Osteoblast (primary cell): ENCODE results near the gene CYSLTR1. TPM values are rescaled to one million over a fixed set of nuclear protein-coding genes. Genes with fewer than 3 reads are reported as not detected.

Source experiments
- DNase-seq: peaks from one replicate; pipeline ENCODE4 v3.0.0; 2011; ENCODE audit warnings: low spot score, mixed read lengths; ENCODE audit not compliant: insufficient read length; ENCODE audit errors: missing footprints
- H2AFZ ChIP-seq: 2 replicates; pipeline ENCODE4 v1.6.0; 2011; ENCODE audit warnings: mild to moderate bottlenecking, low read length
- H3K27ac ChIP-seq: 2 replicates; pipeline ENCODE4 v1.5.1; 2011; ENCODE audit warnings: mild to moderate bottlenecking, low read depth, low read length, moderate library complexity
- H3K27me3 ChIP-seq: 2 replicates; pipeline ENCODE4 v1.6.0; 2012; ENCODE audit warnings: mild to moderate bottlenecking, control low read depth, inconsistent platforms, low read length, moderate library complexity; ENCODE audit not compliant: insufficient read depth
- H3K36me3 ChIP-seq: 2 replicates; pipeline ENCODE4 v1.5.1; 2011; ENCODE audit warnings: mild to moderate bottlenecking, low read length, control low read depth, moderate library complexity; ENCODE audit not compliant: insufficient read depth
- H3K4me1 ChIP-seq: 2 replicates; pipeline ENCODE4 v1.5.1; 2011; ENCODE audit warnings: mild to moderate bottlenecking, low read length, control low read depth, moderate library complexity; ENCODE audit not compliant: insufficient read depth
- H3K4me2 ChIP-seq: 2 replicates; pipeline ENCODE4 v1.6.0; 2011; ENCODE audit warnings: mild to moderate bottlenecking, low read length; ENCODE audit not compliant: insufficient read depth
- H3K4me3 ChIP-seq: fragments of 200-600 bp; sonication (generic); 3 replicates; pipeline ENCODE4 v1.5.1; 2012; ENCODE audit warnings: mild to moderate bottlenecking, low read length, inconsistent platforms; ENCODE audit not compliant: insufficient read depth
- H3K79me2 ChIP-seq: 2 replicates; pipeline ENCODE4 v1.6.0; 2012; ENCODE audit warnings: mild to moderate bottlenecking, low read length, control low read depth, inconsistent platforms; ENCODE audit not compliant: insufficient read depth
- H3K9me3 ChIP-seq: 2 replicates; pipeline ENCODE4 v1.5.1; 2011; ENCODE audit warnings: low read depth, low read length, control low read depth
- H4K20me1 ChIP-seq: 2 replicates; pipeline ENCODE4 v1.6.0; 2012; ENCODE audit warnings: mild to moderate bottlenecking, low read length, control low read depth; ENCODE audit not compliant: insufficient read depth
- CTCF ChIP-seq: IDR thresholded peaks from 2 replicates; pipeline ENCODE4 v1.5.1; 2011; ENCODE audit warnings: mild to moderate bottlenecking, low read depth, low read length, moderate library complexity; ENCODE audit errors: extremely low read depth
- total RNA-seq: library from RNA; depleted of rRNA; stranded (reverse); fragments of >200 nt; gene quantifications from 2 replicates; pipeline ENCODE4 v1.2.3, GENCODE V29; 2012

CYSLTR1 gene
- total RNA-seq: under 0.01 TPM in 1 of 2 replicates, not detected in the other

- H3K4me2 ChIP-seq: no peak within 1 kb of the TSS
- H3K79me2 ChIP-seq: no peaks in the 10 kb centered on the region
- no peaks in the 10 kb centered on the region for H3K27me3 ChIP-seq
Observed at GRCh38 chrX:78327370-78328086, at the start of gene CYSLTR1. Gene CYSLTR1, minus strand, starts transcription at chrX:78327611. Its CDS starts 53,865 bp downstream, at chrX:78273746.

GRCh38 chrX:78377186-78377585 lies 49.8 kb upstream of the CYSLTR1 start:
- H2AFZ ChIP-seq: no peak overlapping the region
- no peaks in the 10 kb centered on the region for H3K27me3 ChIP-seq
- H3K27ac ChIP-seq: no peak overlapping the region
- H3K4me2 ChIP-seq: no peak overlapping the region
- no peak for DNase-seq
- no peaks in the 10 kb centered on the region for H4K20me1 ChIP-seq
- no peak for TF ChIP-seq CTCF
- H3K36me3 ChIP-seq: no peaks in the 10 kb centered on the region
- no peak overlapping the region for H3K4me3 ChIP-seq
- no peaks in the 10 kb centered on the region for H3K79me2 ChIP-seq
- H3K4me1 ChIP-seq: no peaks in the 10 kb centered on the region
- H3K9me3 ChIP-seq: no peaks in the 10 kb centered on the region

More at GRCh38 chrX:78327370-78328086, at the start of gene CYSLTR1:
- TF ChIP-seq CTCF: no peak
- no peak within 1 kb of the TSS for H3K4me3 ChIP-seq
- no peaks in the 10 kb centered on the region for H3K4me1 ChIP-seq
- no peak within 1 kb of the TSS for H2AFZ ChIP-seq
- no peaks in the 10 kb centered on the region for H4K20me1 ChIP-seq
- no peak within 1 kb of the TSS for H3K27ac ChIP-seq
- no peaks in the 10 kb centered on the region for H3K36me3 ChIP-seq
- no peak for DNase-seq
- no peaks in the 10 kb centered on the region for H3K9me3 ChIP-seq

GRCh38 chrX:78375894-78376293 lies 48.5 kb upstream of the CYSLTR1 start:
- DNase-seq: no peak
- Histone ChIP-seq H4K20me1 (no peaks in the 10 kb centered on the region), H3K36me3 (no peaks in the 10 kb centered on the region), H3K4me1 (no peaks in the 10 kb centered on the region), H3K4me2 (no peak overlapping the region), H3K9me3 (no peaks in the 10 kb centered on the region), H3K27me3 (no peaks in the 10 kb centered on the region), H3K79me2 (no peaks in the 10 kb centered on the region), H3K27ac (no peak overlapping the region), H3K4me3 (no peak overlapping the region), H2AFZ (no peak overlapping the region)
- TF ChIP-seq CTCF: no peak

GRCh38 chrX:78366576-78366975 lies 39.2 kb upstream of the CYSLTR1 start:
- no peaks in the 10 kb centered on the region for H3K4me1 ChIP-seq
- no peak for TF ChIP-seq CTCF
- H3K79me2 ChIP-seq: no peaks in the 10 kb centered on the region
- H2AFZ ChIP-seq: no peak overlapping the region
- no peak overlapping the region for H3K27ac ChIP-seq
- no peaks in the 10 kb centered on the region for H3K36me3 ChIP-seq
- H3K4me3 ChIP-seq: no peak overlapping the region
- no peaks in the 10 kb centered on the region for H3K27me3 ChIP-seq
- no peak for DNase-seq
- no peak overlapping the region for H3K4me2 ChIP-seq
- no peaks in the 10 kb centered on the region for H4K20me1 ChIP-seq
- H3K9me3 ChIP-seq: no peaks in the 10 kb centered on the region
